Activated CD4-positive, alpha-beta T cell treated with anti-CD3 and anti-CD28 coated beads, Interleukin-2, amount 50 U/mL, for 1 hour (primary cell): ENCODE measurements around the gene PPP1R14C.

ENCODE experiments used
- DNase-seq: peaks from one replicate; pipeline ENCODE4 v3.0.0-alpha.2; 2020

PPP1R14C gene

DNA sequence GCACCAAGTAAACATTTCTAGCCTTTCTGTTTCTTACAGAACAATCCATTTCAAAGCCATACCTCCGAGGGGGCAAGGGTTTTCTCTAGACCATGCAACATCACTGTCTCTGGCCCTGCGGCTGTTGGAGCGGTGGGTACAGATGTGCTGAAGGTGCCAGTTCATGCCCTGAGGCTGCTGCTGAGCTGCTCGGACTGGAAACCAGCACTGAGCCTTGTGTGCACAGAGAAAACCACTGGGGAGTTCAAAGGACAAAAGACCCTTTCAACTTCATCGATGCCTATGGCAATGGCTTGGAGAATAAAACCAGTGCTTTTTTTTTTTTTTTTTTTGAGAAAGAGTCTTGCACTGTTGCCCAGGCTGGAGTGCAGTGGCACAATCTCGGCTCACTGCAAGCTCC lies 132.6 kb downstream of the PPP1R14C start:
- no peak for DNase-seq

DNA sequence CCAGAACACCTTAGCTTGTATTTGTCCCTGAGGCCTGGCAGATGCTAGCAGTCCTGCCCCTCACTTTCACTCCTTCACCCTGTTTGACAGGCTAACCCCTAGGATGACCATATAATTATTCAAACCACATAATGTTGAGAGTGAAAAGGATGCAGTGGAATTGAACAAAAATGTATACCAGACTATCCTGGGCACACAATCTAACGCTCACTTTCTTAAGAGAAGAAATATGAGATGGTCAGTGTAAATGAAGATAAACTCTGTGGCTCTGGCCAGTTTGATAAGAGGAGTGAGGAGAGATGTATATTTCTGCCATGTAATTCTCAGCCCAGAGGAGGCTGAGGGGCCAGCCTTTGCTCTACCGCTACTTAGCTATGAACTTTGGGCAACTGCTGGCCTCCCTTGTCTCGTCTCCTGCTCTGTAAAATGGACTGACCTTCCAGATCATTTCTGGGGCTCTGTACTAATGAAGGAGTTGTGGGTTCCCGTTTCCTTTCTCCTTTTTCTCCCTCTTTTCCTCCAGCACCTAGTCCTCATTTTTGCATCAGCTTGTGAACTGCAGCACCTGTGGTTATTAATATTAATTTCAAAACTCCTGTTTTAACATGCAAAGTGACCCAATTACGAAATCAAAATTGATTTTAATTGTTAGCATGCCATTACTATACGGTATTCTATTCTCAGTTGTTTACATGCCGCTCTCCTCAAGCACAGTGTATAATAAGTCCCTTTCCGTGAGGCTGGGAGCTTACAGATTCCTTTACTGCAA lies 133.5 kb downstream of the PPP1R14C start:
- DNase-seq, result no peak

DNA sequence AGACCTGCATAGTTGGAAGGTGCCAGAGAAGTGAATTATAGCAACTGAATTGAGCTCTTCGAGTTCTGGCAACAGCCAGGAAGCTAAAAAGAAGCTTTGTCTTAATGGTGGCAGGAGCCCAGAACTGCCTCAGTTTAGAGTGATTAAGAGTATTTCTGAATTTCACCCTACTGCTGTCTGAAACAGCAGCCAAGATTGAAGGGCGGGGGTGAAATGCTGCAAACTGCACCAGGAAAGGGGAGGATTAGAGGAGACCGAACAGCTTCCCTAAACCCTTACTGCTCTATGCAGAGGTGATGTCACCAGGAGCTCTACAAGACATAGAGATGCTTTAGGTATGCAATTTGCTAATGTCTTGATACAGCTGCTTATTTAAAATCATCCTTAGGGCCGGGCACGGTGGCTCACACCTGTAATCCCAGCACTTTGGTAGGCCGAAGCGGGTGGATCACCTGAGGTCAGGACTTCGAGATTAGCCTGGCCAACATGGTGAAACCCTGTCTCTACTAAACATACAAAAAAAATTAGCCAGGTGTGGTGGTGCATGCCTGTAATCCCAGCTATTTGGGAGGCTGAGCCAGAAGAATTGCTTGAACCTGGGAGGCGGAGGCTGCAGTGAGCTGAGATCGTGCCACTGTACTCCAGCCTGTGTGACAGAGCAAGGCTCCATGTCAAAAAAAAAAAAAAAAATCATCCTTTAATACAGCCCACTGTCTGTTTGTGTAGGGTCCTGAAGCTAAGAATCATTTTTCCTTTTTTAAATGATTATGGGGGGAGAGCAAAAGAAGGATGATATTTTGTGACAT lies 134.3 kb downstream of the PPP1R14C start:
- DNase-seq, result no peak

- no peak for DNase-seq
Observed at GRCh38 chr6:150279533-150279932, 136.7 kb downstream of the PPP1R14C start.

- no peak for DNase-seq
Observed at GRCh38 chr6:150280703-150281102, 137.9 kb downstream of the PPP1R14C start.

- no peak for DNase-seq
Observed at GRCh38 chr6:150281767-150282166, 138.9 kb downstream of the PPP1R14C start.

DNA sequence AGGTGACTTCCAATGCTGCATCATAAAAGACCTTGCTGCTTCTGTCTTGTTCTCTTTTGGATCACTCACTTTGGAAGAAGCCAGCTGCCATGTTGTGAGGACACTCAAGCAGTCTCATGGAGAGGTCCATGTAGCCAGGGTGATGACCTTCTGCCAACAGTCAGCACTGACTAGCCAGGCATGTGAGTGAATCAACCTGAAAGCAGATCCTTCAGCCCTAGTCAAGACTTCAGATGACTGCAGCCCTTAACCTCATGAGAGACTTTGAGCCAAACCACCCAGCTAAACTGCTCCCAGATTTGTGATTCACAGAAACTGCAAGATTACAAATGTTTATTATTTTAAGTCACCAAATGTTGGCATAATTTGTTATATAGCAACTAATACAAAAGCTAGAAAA lies 140.0 kb downstream of the PPP1R14C start:
- DNase-seq, result no peak

DNA sequence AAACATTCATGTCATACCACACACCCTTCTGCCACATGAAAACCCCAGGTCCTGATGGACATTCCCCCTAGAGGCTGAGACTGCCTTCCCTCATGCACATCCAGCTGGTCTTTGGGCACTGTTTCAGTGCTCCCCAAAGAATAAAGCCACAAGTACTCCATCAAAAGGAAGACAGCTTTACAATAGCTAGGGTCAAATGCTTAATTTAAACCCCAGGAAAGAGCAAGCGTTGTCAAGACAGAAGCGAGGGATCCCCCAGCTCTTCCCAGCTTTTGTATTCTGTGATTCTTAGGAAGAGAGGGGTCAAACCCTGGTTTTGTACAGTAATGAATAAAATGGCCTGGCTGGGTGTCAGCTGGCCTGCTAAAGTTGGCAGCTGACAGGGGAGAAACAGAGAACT lies 143.6 kb downstream of the PPP1R14C start:
- DNase-seq, result no peak

DNA sequence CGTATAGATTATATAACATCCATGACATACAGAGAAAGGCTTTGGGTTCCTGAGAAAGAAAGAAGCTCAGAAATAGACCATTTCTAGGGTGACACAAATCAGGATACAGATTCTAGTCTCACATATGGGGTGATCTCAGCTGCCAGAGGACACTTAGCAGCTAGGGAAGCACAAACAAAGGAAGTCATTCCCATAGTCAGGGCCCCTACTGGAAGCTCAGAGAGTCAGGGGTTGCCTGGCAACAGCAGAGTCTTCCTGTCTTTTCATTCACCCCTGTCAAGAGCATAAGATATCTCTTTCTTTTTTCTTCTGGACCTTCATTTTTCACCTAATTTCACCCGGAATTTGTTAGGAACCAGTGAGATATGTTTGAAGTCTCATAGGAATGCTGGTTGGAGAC lies 144.1 kb downstream of the PPP1R14C start:
- no peak for DNase-seq

- no peak for DNase-seq
Observed at GRCh38 chr6:150288456-150288855, 145.6 kb downstream of the PPP1R14C start.

DNA sequence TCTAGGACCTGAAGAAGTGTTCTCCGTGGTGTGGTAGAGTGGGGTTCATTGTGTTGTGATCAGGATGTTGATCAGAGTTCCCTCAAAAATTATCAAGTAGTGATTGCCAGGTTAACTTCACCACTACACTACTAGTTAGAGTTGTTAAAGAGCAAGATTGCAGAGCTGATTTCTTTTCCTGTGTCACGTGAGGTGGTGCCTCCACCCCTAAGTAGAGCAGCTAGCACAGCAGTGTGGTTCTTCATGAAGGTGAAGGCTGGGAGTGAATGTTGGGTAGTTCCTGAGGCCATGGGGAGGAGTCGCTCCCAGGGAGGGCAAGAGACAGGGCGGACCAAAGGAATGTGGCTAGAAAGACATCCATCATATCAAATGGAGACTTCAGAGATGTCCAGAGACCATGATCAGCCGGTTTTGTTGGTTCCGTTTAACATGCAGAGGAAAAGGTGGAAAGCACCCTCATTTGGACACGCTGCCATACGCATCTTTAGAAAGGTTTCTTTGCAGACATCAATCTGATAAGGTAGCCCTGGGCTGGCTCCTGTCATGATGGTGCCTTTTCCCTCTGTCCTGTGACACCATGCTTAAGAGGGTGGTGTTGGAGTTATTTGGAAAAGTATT lies 146.7 kb downstream of the PPP1R14C start:
- DNase-seq, result no peak

DNA sequence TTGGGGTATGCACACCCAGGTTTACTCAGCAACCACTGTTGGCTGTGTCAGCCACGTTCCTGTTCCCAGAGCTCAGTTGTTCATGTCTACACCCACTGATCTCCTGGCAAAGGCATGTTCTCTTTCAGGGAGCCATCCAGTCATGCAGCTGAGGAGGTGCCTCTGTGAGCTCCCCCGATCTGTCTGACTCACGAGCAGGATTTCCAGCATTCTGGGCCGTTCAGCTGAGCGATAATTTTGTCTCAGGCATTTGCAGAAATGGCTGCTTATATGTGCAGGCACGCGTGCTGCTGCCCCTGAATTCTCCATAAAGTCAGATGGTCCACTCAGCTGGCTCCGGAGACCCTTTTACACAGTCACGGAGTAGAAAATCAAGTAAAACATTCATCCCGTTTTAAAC lies 147.6 kb downstream of the PPP1R14C start:
- no peak for DNase-seq

DNA sequence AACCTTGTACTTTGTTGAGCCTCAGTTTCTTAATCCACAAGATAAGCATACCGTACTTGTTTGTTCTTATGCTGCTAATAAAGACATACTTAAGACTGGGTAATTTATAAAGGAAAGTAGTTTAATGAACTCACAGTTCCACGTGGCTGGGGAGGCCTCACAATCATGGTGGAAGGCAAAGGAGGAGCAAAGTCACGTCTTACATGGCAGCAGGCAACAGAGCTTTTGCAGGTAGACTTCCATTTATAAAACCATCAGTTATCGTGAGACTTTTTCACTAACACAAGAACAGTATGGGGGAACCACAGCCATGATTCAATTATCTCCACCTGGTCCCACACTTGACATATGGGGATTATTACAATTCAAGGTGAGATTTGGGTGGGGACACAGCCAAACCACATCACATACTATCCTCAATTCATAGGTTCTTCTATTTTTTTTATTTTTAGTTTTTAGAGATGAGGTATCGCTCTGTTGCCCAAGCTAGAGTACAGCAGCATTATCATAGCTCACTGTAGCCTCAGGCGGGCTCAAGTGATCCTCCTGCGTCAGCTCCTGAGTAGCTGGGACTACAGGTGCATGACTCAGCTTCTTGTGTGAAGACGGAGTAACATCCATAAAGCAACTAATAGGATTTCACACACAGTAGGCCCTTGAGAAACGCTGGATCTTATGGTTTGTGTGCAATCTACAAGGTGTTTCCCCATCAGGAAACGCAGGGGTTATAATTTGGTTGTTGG lies 149.3 kb downstream of the PPP1R14C start:
- no peak for DNase-seq

DNA sequence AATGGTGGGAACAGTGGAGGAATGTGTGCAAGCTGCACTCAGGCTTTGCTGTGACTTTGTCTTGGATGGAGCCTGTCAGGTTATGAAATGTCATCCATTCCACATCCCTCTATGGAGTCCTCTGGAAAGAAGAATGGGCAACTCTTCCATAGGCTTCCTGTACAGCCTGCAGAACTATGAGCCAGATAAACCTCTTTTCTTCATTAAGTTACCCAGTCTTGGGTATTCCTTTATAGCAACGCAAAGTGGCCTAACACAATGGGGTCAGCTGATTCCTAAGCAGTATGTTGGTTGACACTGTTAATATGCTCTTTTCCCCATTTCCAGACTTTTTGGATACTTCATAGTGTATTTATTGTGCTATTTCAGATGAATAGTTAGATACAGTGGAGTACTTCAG lies 150.2 kb downstream of the PPP1R14C start:
- DNase-seq, result no peak

GRCh38 chr6:150293423-150294173 lies 150.8 kb downstream of the PPP1R14C start:
- DNase-seq, result no peak

- DNase-seq, result no peak
Observed at GRCh38 chr6:150296890-150297289, 154.0 kb downstream of the PPP1R14C start.

- no peak for DNase-seq
Observed at GRCh38 chr6:150297327-150298029, 154.6 kb downstream of the PPP1R14C start.

GRCh38 chr6:150298030-150298380 lies 155.2 kb downstream of the PPP1R14C start:
- no peak for DNase-seq

GRCh38 chr6:150298676-150299075 lies 155.8 kb downstream of the PPP1R14C start:
- DNase-seq, result no peak
